Fibroblast of skin of right quadriceps (primary cell): ENCODE measurements around the gene RAB11A.
"Not testable (repeated sequence)": the region's sequence is repeated elsewhere in the genome, so short reads cannot be mapped to it uniquely, and the experiment has no call there.

Source experiments
- DNase-seq: peaks from one replicate; pipeline ENCODE4 v3.0.0-alpha.2; 2013

RAB11A gene

GRCh38 chr15:65845826-65846519 is 23.3 kb upstream of the RAB11A start:
- no peak for DNase-seq

GRCh38 chr15:65847989-65848388 is 21.3 kb upstream of the RAB11A start:
- no peak for DNase-seq

- DNase-seq: no peak
Observed at GRCh38 chr15:65851981-65852380, 17.3 kb upstream of the RAB11A start.

GRCh38 chr15:65856821-65857455 is 12.4 kb upstream of the RAB11A start:
- DNase-seq: peak; percentile 58

- no peak for DNase-seq
Observed at GRCh38 chr15:65857718-65858402, 11.4 kb upstream of the RAB11A start.

- peak; percentile 66 for DNase-seq
Observed at GRCh38 chr15:65862682-65863081, 6.6 kb upstream of the RAB11A start.

GRCh38 chr15:65863106-65863505 is 6.2 kb upstream of the RAB11A start:
- no peak for DNase-seq

- DNase-seq: no peak
Observed at GRCh38 chr15:65867244-65867643, 2.0 kb upstream of the RAB11A start.

GRCh38 chr15:65867933-65868332 is 1.4 kb upstream of the RAB11A start:
- not testable (repeated sequence) for DNase-seq

GRCh38 chr15:65868546-65869125 is 655 bp upstream of the RAB11A start:
- DNase-seq: no peak

- DNase-seq: peak; percentile 26
Observed at GRCh38 chr15:65869954-65870871, 922 bp downstream of the RAB11A start.

- DNase-seq: peak; percentile 42
Observed at GRCh38 chr15:65870889-65871533, 1.7 kb downstream of the RAB11A start.

GRCh38 chr15:65871886-65872285 is 2.6 kb downstream of the RAB11A start:
- not testable (repeated sequence) for DNase-seq

- DNase-seq: peak; percentile 13
Observed at GRCh38 chr15:65872596-65872995, 3.3 kb downstream of the RAB11A start.

- no peak for DNase-seq
Observed at GRCh38 chr15:65873256-65873655, 4.0 kb downstream of the RAB11A start.

- DNase-seq: no peak
Observed at GRCh38 chr15:65875458-65875857, 6.2 kb downstream of the RAB11A start.

GRCh38 chr15:65877749-65878148 is 8.5 kb downstream of the RAB11A start:
- no peak for DNase-seq

GRCh38 chr15:65881766-65882434 is 12.6 kb downstream of the RAB11A start:
- no peak for DNase-seq

- DNase-seq: no peak
Observed at GRCh38 chr15:65883571-65883970, 14.3 kb downstream of the RAB11A start.

- DNase-seq: no peak
Observed at GRCh38 chr15:65884511-65884910, 15.2 kb downstream of the RAB11A start.

- no peak for DNase-seq
Observed at GRCh38 chr15:65885668-65886218, 16.5 kb downstream of the RAB11A start.
